ENCODE measurements around the gene FANCF. TPM values are rescaled to one million over a fixed set of nuclear protein-coding genes. Genes with fewer than 3 reads are reported as not detected.
"Not testable (repeated sequence)": the region's sequence is repeated elsewhere in the genome, so short reads cannot be mapped to it uniquely, and the experiment has no call there.

Gene FANCF
- polyA plus RNA-seq, 1 donor = 16.5 TPM

DNA sequence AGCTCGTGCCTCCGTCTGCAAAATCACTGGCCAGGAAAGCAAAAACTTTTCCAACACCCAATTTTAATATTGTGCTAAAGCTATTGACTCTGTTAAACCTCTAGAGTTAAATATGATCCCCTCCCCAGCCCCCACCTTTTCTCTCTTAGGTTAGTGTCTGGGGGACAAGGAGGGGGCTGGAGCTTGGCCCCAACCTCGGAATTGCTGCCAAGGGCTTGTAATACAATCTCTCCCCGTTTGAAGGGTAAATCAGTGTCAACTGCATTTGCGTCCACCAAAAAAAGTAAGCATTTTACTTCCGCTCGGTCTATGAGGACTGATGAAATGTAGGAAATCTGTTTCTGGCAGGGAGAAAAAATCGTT is 40.7 kb upstream of the FANCF start, which contains the start of gene GAS2:
Gene GAS2 (plus strand): TSS at position 287 of the 363 bp plus-strand sequence. CDS start 8,259 bp downstream, outside the sequence.
- H3K4me1 ChIP-seq (ENCODE audit: control insufficient read depth, insufficient read depth, low read length) = peaks cover 8% of the 10 kb centered on the region
- peak in 1 of 2 donors; percentile 20 for DNase-seq
- H3K4me3 ChIP-seq (ENCODE audit: low read length) = peak within 1 kb of the TSS; percentile 68
- H3K27ac ChIP-seq (ENCODE audit: low read length) = peak within 1 kb of the TSS; percentile 59
- no peaks in the 10 kb centered on the region for H3K27me3 ChIP-seq (ENCODE audit: control insufficient read depth, insufficient read depth, low read length)
- H3K9me3 ChIP-seq (ENCODE audit: control insufficient read depth, low read depth, low read length) = no peaks in the 10 kb centered on the region
- 8% methylated on average over 2 of the region's 8 CpGs for WGBS (ENCODE audit: insufficient coverage, low lambda C conversion rate)
- no peaks in the 10 kb centered on the region for H3K36me3 ChIP-seq (ENCODE audit: control insufficient read depth, insufficient read depth, low read length)

DNA sequence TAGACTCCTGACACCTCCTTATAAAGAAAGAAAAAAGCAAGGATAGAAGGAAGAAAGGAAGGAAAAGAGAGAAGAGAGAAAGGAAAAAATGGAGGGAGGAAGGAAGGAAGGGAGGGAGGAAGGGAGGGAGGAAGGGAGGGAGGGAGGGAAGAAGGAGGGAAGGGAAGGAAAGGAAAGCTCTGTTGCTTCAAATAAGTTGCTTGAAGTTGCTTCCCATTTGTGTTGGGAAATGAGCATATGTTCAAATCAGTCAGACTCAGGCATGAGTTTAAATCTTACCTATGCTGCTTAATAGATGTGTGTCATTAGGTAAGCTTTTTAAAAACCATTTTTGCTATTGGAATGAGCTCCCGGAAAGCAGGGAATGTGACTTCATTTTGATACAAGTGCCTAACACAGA is 34.2 kb upstream of the FANCF start:
- H3K27ac ChIP-seq (ENCODE audit: low read length) = no peak overlapping the region
- DNase-seq = no peak
- H3K9me3 ChIP-seq (ENCODE audit: control insufficient read depth, low read depth, low read length) = no peaks in the 10 kb centered on the region
- no peaks in the 10 kb centered on the region for H3K36me3 ChIP-seq (ENCODE audit: control insufficient read depth, insufficient read depth, low read length)
- H3K4me1 ChIP-seq (ENCODE audit: control insufficient read depth, insufficient read depth, low read length) = no peaks in the 10 kb centered on the region
- H3K4me3 ChIP-seq (ENCODE audit: low read length) = no peak overlapping the region
- no peaks in the 10 kb centered on the region for H3K27me3 ChIP-seq (ENCODE audit: control insufficient read depth, insufficient read depth, low read length)
- no CpG with 5 or more reads among the region's 1 CpG for WGBS (ENCODE audit: insufficient coverage, low lambda C conversion rate)

DNA sequence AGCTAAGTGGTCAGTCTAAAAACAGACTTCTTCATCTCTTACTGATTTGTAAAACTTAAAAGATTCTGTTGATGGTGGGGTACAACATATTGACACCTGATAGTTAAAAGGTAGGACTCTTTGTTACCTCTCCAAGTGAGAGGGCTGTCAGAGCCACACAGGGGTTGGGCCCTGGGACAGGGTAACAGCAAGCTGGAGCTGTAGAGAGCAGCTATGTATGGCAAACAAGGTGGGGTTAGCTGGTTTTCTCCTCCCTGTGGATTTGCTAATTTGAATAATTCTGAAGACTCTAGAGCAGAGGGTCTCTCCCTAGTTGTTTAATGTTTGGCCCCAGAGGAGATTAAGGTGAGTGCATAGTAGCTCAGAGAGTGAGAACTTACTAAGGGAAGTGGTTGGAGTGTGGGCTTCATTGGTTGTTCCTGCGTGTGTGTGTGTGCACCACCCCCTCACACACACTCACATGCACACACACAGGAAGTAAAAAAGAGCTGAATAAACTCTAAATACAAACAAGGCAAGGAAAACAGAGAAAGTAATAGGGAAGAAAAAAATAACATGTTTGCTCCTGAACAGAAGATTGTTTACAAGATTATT is 31.6 kb upstream of the FANCF start:
- 60% methylated on average over 1 of the region's 1 CpG for WGBS (ENCODE audit: insufficient coverage, low lambda C conversion rate)

DNA sequence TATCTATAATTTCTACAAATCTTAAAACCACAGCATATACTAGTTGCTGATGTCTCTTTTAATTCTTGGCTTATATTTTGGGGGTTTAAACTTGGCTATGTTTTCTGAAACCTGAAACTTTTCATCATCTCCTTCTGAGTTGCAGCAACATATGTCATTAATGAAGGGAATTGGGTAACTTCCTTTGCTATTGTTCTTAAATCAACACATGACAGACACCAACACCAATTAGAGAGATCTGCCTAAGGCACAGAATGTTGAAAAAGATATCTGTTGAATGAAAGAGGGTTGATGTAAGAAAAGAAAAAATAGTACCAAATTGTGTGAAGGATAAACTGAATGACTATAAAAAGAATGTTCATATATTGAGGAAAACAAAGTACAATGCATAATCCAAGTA is 30.5 kb upstream of the FANCF start:
- no peak for DNase-seq
- H3K27ac ChIP-seq (ENCODE audit: low read length) = no peak overlapping the region
- no peak overlapping the region for H3K4me3 ChIP-seq (ENCODE audit: low read length)
- H3K4me1 ChIP-seq (ENCODE audit: control insufficient read depth, insufficient read depth, low read length) = no peaks in the 10 kb centered on the region
- no peaks in the 10 kb centered on the region for H3K9me3 ChIP-seq (ENCODE audit: control insufficient read depth, low read depth, low read length)
- no peaks in the 10 kb centered on the region for H3K36me3 ChIP-seq (ENCODE audit: control insufficient read depth, insufficient read depth, low read length)
- H3K27me3 ChIP-seq (ENCODE audit: control insufficient read depth, insufficient read depth, low read length) = no peaks in the 10 kb centered on the region

More for the DNA sequence above, 31.6 kb upstream of the FANCF start:
- DNase-seq = no peak
- H3K9me3 ChIP-seq (ENCODE audit: control insufficient read depth, low read depth, low read length) = no peaks in the 10 kb centered on the region
- no peaks in the 10 kb centered on the region for H3K27me3 ChIP-seq (ENCODE audit: control insufficient read depth, insufficient read depth, low read length)
- H3K36me3 ChIP-seq (ENCODE audit: control insufficient read depth, insufficient read depth, low read length) = no peaks in the 10 kb centered on the region
- H3K27ac ChIP-seq (ENCODE audit: low read length) = no peak overlapping the region
- H3K4me3 ChIP-seq (ENCODE audit: low read length) = no peak overlapping the region
- H3K4me1 ChIP-seq (ENCODE audit: control insufficient read depth, insufficient read depth, low read length) = no peaks in the 10 kb centered on the region

DNA sequence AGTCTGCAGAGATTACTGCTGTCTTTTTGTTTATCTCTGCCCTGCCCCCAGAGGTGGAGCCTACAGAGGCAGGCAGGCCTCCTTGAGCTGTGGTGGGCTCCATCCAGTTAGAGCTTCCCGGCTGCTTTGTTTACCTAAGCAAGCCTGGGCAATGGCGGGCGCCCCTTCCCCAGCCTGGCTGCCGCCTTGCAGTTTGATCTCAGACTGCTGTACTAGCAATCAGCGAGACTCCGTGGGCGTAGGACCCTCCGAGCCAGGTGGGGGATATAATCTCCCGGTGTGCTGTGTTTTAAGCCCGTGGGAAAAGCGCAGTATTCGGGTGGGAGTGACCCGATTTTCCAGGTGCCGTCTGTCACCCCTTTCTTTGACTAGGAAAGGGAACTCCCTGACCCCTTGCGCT is 26.7 kb upstream of the FANCF start:
- H3K4me3 ChIP-seq (ENCODE audit: low read length); H3K27me3 ChIP-seq (ENCODE audit: control insufficient read depth, insufficient read depth, low read length); H3K36me3 ChIP-seq (ENCODE audit: control insufficient read depth, insufficient read depth, low read length); H3K4me1 ChIP-seq (ENCODE audit: control insufficient read depth, insufficient read depth, low read length); H3K27ac ChIP-seq (ENCODE audit: low read length); DNase-seq; H3K9me3 ChIP-seq (ENCODE audit: control insufficient read depth, low read depth, low read length): not testable (repeated sequence)
- WGBS (ENCODE audit: insufficient coverage, low lambda C conversion rate) = no CpG with 5 or more reads among the region's 15 CpGs

DNA sequence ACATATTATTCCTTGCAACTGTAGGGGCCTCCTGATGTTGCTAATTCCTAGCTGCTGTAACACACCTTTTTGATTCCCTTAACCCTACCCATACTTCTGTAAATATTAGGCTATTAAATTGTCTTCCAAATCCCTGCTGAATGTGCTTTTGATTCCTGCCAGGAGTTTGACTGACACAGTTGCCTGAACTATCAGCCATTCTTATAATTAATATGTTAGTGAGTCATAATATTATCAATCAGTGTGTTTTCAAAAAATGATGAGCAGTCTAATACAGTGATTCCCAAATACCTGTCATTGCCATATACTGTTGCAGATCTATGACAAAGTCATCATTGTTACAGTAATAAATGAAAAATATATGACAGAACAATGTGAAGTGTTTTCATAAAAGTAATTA is 15.9 kb upstream of the FANCF start:
- Histone ChIP-seq H3K4me1 (ENCODE audit: control insufficient read depth, insufficient read depth, low read length) (no peaks in the 10 kb centered on the region), H3K36me3 (ENCODE audit: control insufficient read depth, insufficient read depth, low read length) (no peaks in the 10 kb centered on the region), H3K27me3 (ENCODE audit: control insufficient read depth, insufficient read depth, low read length) (no peaks in the 10 kb centered on the region), H3K27ac (ENCODE audit: low read length) (no peak overlapping the region), H3K9me3 (ENCODE audit: control insufficient read depth, low read depth, low read length) (no peaks in the 10 kb centered on the region), H3K4me3 (ENCODE audit: low read length) (no peak overlapping the region)
- no peak for DNase-seq

DNA sequence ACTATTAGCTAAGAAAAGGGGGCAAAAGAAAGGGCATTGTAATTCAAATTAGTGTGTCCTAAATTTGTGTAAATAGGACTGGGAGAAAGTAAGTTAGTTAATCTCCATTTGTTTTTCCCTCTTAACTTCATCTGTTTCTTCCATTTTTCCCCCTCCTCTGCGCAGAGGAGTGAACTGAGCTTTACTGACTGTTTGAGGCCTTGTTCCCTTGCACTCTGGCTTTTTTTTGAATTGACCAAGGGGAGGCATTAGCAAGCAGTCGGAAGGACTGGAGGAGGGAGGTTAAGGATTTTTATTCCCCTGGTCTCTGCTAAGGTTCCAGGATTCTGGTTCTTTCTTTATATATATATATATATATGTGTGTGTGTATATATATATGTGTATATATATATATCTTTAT is 15.2 kb upstream of the FANCF start:
- 90% methylated on average over 1 of the region's 2 CpGs for WGBS (ENCODE audit: insufficient coverage, low lambda C conversion rate)
- Histone ChIP-seq H3K4me1 (ENCODE audit: control insufficient read depth, insufficient read depth, low read length) (no peaks in the 10 kb centered on the region), H3K27me3 (ENCODE audit: control insufficient read depth, insufficient read depth, low read length) (no peaks in the 10 kb centered on the region), H3K27ac (ENCODE audit: low read length) (no peak overlapping the region), H3K4me3 (ENCODE audit: low read length) (no peak overlapping the region), H3K36me3 (ENCODE audit: control insufficient read depth, insufficient read depth, low read length) (no peaks in the 10 kb centered on the region), H3K9me3 (ENCODE audit: control insufficient read depth, low read depth, low read length) (no peaks in the 10 kb centered on the region)
- DNase-seq = no peak

DNA sequence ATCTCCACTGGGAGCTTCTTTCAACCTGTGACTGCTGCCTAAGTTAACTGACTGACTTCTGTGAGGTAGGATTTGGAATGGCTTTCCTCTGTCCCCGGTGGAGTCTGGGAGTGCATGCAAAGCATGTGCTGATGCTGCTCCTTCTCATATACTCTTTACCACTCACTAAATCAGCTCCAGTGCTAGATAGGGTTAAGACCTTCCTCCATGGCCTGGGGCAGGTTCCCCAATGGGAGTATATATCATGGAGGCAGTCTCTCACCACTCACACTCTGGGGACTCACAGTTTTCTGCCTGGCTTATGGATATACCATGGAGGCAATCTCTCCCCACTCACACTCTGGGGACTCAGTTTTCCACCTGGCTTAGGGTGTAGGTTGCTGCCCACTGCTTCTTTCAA is 10.1 kb upstream of the FANCF start:
- WGBS (ENCODE audit: insufficient coverage, low lambda C conversion rate) = no CpG with 5 or more reads among the region's 1 CpG
- Histone ChIP-seq H3K36me3 (ENCODE audit: control insufficient read depth, insufficient read depth, low read length) (no peaks in the 10 kb centered on the region), H3K4me1 (ENCODE audit: control insufficient read depth, insufficient read depth, low read length) (peaks cover 3% of the 10 kb centered on the region), H3K4me3 (ENCODE audit: low read length) (no peak overlapping the region), H3K27me3 (ENCODE audit: control insufficient read depth, insufficient read depth, low read length) (no peaks in the 10 kb centered on the region), H3K9me3 (ENCODE audit: control insufficient read depth, low read depth, low read length) (no peaks in the 10 kb centered on the region), H3K27ac (ENCODE audit: low read length) (peak overlapping the region; percentile 40)
- no peak for DNase-seq

DNA sequence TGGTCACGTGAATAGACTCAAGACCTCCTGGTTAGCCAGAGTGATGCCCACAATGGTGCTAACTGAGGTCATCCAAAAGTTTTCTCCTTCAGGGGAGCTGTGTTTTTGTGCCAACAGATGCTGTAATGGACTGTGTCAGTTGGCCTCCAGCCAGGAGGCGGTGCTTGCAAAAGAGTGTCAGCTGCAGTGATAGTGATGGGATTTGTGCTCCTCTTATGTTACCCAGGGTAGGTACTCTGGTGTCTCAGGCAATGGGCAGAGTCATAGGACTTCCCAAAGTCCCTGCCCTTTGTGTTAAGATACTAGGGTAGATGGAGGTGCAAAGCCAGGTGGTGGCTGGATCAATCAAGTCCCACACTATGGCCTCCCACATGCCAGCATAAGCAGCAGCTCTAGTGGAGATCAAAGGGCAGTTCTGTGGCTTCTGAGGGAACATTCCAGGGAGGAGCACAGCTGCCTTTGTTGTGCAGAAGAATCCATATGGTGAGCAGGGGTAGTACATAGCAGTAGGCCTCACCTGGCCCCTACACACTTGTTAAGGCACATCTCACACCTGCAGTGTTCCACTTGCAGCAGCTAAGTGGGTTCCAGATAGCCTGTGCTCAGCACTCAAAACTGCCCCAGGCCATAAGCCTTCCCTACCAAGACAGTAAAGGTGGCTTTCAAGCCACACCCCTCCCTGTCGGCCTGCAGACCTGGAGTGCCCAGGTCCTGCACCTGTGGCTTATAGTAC is 9.4 kb upstream of the FANCF start:
- H3K36me3 ChIP-seq (ENCODE audit: control insufficient read depth, insufficient read depth, low read length) = no peaks in the 10 kb centered on the region
- H3K9me3 ChIP-seq (ENCODE audit: control insufficient read depth, low read depth, low read length) = no peaks in the 10 kb centered on the region
- peaks cover 3% of the 10 kb centered on the region for H3K4me1 ChIP-seq (ENCODE audit: control insufficient read depth, insufficient read depth, low read length)
- no CpG with 5 or more reads among the region's 3 CpGs for WGBS (ENCODE audit: insufficient coverage, low lambda C conversion rate)
- no peaks in the 10 kb centered on the region for H3K27me3 ChIP-seq (ENCODE audit: control insufficient read depth, insufficient read depth, low read length)
- peak; percentile 50 to 79 for DNase-seq
- H3K27ac ChIP-seq (ENCODE audit: low read length) = peak overlapping the region; percentile 40
- H3K4me3 ChIP-seq (ENCODE audit: low read length) = no peak overlapping the region

DNA sequence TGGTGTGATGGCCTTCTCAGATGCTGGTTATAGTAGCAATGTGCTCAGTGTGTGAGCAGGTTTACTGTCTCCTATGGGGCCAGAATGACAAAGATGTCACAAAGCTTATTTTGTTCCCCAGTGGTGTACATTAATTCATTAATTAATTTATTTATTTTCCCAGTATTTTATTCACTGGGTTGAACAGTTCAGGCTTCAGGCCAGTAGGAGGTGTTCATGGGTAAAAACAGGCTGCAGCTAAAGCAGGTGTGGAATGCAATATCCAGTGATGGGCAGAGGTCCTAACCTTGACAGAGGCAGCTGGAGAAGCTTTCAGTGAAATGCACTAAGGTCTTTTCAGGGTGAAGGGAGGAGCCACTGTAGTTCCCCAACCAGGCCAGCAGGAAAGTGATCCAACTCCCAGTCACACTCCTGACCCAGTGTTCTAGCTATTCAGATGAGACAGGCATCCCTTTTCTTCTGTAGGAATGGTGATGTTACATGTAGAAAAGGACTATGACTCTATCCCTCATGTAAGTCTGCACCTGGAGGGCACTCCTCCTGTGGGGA is 7.8 kb upstream of the FANCF start:
- Histone ChIP-seq H3K36me3 (ENCODE audit: control insufficient read depth, insufficient read depth, low read length) (no peaks in the 10 kb centered on the region), H3K9me3 (ENCODE audit: control insufficient read depth, low read depth, low read length) (no peaks in the 10 kb centered on the region)
- no peak for DNase-seq

DNA sequence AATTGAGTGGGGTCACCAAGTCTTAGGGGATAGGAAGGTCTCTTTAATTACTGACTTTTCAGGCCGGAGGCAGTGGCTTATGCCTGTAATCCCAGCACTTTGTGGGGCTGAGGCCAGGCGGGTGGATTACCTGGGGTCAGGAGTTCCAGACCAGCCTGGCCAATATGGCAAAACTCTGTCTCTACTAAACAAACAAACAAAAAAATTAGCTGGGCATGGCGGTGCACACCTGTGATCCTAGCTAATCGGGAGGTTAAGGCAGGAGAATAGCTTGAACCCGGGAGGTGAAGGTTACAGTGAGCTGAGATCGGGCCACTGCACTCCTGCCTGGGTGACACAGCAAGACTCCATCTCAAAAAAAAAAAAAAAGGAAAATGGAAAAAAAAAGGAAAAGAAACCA is 1.8 kb upstream of the FANCF start:
- no peaks in the 10 kb centered on the region for H3K36me3 ChIP-seq (ENCODE audit: control insufficient read depth, insufficient read depth, low read length)
- H3K27me3 ChIP-seq (ENCODE audit: control insufficient read depth, insufficient read depth, low read length) = no peaks in the 10 kb centered on the region
- peaks cover 2% of the 10 kb centered on the region for H3K9me3 ChIP-seq (ENCODE audit: control insufficient read depth, low read depth, low read length)
- H3K4me3 ChIP-seq (ENCODE audit: low read length) = no peak overlapping the region
- no peak overlapping the region for H3K27ac ChIP-seq (ENCODE audit: low read length)
- WGBS (ENCODE audit: insufficient coverage, low lambda C conversion rate) = no CpG with 5 or more reads among the region's 6 CpGs
- peaks cover 7% of the 10 kb centered on the region for H3K4me1 ChIP-seq (ENCODE audit: control insufficient read depth, insufficient read depth, low read length)
- no peak for DNase-seq

More for the DNA sequence above, 7.8 kb upstream of the FANCF start:
- Histone ChIP-seq H3K27me3 (ENCODE audit: control insufficient read depth, insufficient read depth, low read length) (no peaks in the 10 kb centered on the region), H3K27ac (ENCODE audit: low read length) (no peak overlapping the region), H3K4me3 (ENCODE audit: low read length) (no peak overlapping the region), H3K4me1 (ENCODE audit: control insufficient read depth, insufficient read depth, low read length) (peaks cover 3% of the 10 kb centered on the region)
